Measurements from ENCODE around the gene ARFIP1.

DNA sequence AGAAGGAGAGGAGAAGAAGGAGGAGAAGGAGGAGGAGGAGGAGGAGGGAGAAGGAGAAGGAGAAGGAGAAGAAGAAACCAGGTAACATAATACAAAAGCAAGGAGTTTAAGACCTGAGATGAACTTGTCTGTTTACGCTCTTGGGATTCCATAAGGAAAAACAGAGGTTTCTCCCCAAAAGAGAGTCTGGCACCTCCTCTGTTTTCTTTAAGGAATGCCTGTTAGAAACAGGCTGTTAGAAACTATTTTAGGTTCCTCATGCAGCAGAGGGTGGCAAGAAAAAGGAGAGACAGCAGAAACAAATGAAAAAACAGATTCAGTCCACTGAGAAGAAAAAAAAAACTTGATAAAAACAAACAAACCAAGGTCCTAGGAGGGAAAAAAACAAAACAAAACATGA, 146.1 kb downstream of the ARFIP1 start:
- TF ChIP-seq POLR2A (IDR thresholded peaks at IDR 0.05; ENCODE audit: low read length), result no peak
- TF ChIP-seq GATA1 (IDR thresholded peaks at IDR 0.05; ENCODE audit: low read depth, low read length), result no peak

Data from erythroblast (primary cell).